ENCODE data around the gene ACTN4. TPM values are rescaled to one million over a fixed set of nuclear protein-coding genes. Genes with fewer than 3 reads are reported as not detected.

The ACTN4 gene
- total and polyA plus RNA-seq, 2 of the 4 experiments (the other 2 are of a cell fraction): 541 to 659 TPM

GRCh38 chr19:38727868-38728660, 80.6 kb downstream of the ACTN4 start:
- Histone ChIP-seq H3K27me3 (ENCODE audit: control insufficient read depth, insufficient read depth, low read length) (no peaks in the 10 kb centered on the region), H3K27ac (ENCODE audit: insufficient read depth, low read length) (no peak overlapping the region), H3K4me3 (ENCODE audit: insufficient read depth, low read depth, low read length) (no peak overlapping the region), H2BK120ac (ENCODE audit: low read depth, low read length) (no peak overlapping the region), H3K9me1 (ENCODE audit: insufficient read depth, low read length) (no peaks in the 10 kb centered on the region), H3K23ac (ENCODE audit: low read depth, low read length) (no peak overlapping the region), H3K4me1 (ENCODE audit: control insufficient read depth, insufficient read depth, low read length) (0 out of 2 replicates have a peak, but pooled peaks cover 2% of the 10 kb centered on the region), H2AFZ (replicated peaks; ENCODE audit: low read length, poor library complexity) (no peak overlapping the region), H3K36me3 (ENCODE audit: control insufficient read depth, insufficient read depth, low read length) (peaks cover 78% of the 10 kb centered on the region), H2BK20ac (ENCODE audit: low read depth, low read length) (no peak overlapping the region), H3K4me2 (ENCODE audit: low read depth, low read length) (no peak overlapping the region), H3K9ac (ENCODE audit: low read depth, low read length) (no peak overlapping the region), H3K9me3 (ENCODE audit: control insufficient read depth, insufficient read depth, low read length) (no peaks in the 10 kb centered on the region), H4K20me1 (ENCODE audit: insufficient read depth, low read length) (peaks cover 16% of the 10 kb centered on the region), H2BK15ac (ENCODE audit: low read depth, low read length) (no peak overlapping the region), H2AK5ac (ENCODE audit: low read depth, low read length) (no peak overlapping the region), H3K14ac (replicated peaks; ENCODE audit: low read depth, low read length) (no peak overlapping the region), H3K79me1 (ENCODE audit: low read depth in 1 of 2, low read length in 2 of 2) (peaks cover 18 to 40% of the 10 kb centered on the region in 2 experiments), H4K91ac (ENCODE audit: insufficient read depth, low read depth, low read length) (no peak overlapping the region), H3K56ac (ENCODE audit: extremely low read depth, insufficient read depth, low read length) (no peak overlapping the region), H3K4ac (ENCODE audit: low read depth, low read length) (no peak overlapping the region), H2AK9ac (replicated peaks; ENCODE audit: low read depth, low read length, poor library complexity) (peak overlapping the region; percentile 1), H2BK5ac (ENCODE audit: low read depth, low read length, poor library complexity, severe bottlenecking) (no peak overlapping the region), H4K8ac (ENCODE audit: low read depth in 2 of 2, low read length in 2 of 2) (no peak overlapping the region), H4K5ac (ENCODE audit: low read depth, low read length) (no peak overlapping the region), H3K18ac (ENCODE audit: low read depth, low read length) (no peak overlapping the region)
- ATAC-seq (ENCODE audit: low read depth) (no peak), DNase-seq (no peak)
- ChIA-PET CTCF (no interaction called here), POLR2A (ENCODE audit: unreplicated experiment) (no interaction called here)
- in situ Hi-C loops (cut with MboI; ENCODE audit: low sequenced_read_pairs): loop anchor here (25.0 kb wide), 1 partner anchor 184 kb away; the partner anchor contains the start of gene CCER2
- BruUV-seq (replicated peaks): no TSS peak
- dilution Hi-C loops (cut with HindIII; ENCODE audit: low sequenced_read_pairs, unreplicated experiment): no loop called here
- WGBS, 2 experiments (ENCODE audit: extremely low coverage in 2 of 2, insufficient read length in 1 of 2): 85% methylated on average over 12 of the region's 33 CpGs; no CpG with 5 or more reads in 1 of the 2 experiments
- intact Hi-C loops (cut with micrococcal nuclease): loop anchor here (2.0 kb wide), 1 partner anchor 203 kb away; the partner anchor contains the start of genes MRPS12 and SARS2
- no peak for TF ChIP-seq SMC3 (IDR thresholded peaks at IDR 0.05; ENCODE audit: low read depth, low read length)
- no peak for TF ChIP-seq FOS (IDR thresholded peaks at IDR 0.05; ENCODE audit: low read depth, low read length)
- TF ChIP-seq MAZ (IDR thresholded peaks at IDR 0.05; ENCODE audit: borderline replicate concordance, low read depth, low read length): no peak
- no peak for TF ChIP-seq USF2 (IDR thresholded peaks at IDR 0.05; ENCODE audit: low read depth, low read length)
- TF ChIP-seq MXI1 (IDR thresholded peaks at IDR 0.05; ENCODE audit: borderline replicate concordance, low read depth, low read length): no peak
- TF ChIP-seq POLR2A (IDR thresholded peaks at IDR 0.05; ENCODE audit: low read depth, low read length): no peak
- no peak for TF ChIP-seq CTCF (conservative IDR thresholded peaks at IDR 0.05; ENCODE audit: low read depth, low read length)
- TF ChIP-seq RFX5 (IDR thresholded peaks at IDR 0.05; ENCODE audit: low read depth, low read length): no peak
- TF ChIP-seq ELK1 (IDR thresholded peaks at IDR 0.05; ENCODE audit: borderline replicate concordance, low read depth, low read length): no peak
- TF ChIP-seq CHD1 (IDR thresholded peaks at IDR 0.05; ENCODE audit: low read depth, low read length): no peak
- TF ChIP-seq RCOR1 (IDR thresholded peaks at IDR 0.05; ENCODE audit: insufficient replicate concordance, low read length): no peak
- no peak for TF ChIP-seq CEBPB (IDR thresholded peaks at IDR 0.05; ENCODE audit: low read depth, low read length)
- no peak for TF ChIP-seq MAFK (IDR thresholded peaks at IDR 0.05; ENCODE audit: low read depth, low read length)
- no peak for TF ChIP-seq BHLHE40 (IDR thresholded peaks at IDR 0.05; ENCODE audit: low read depth, low read length)
- no peak for TF ChIP-seq RAD21 (IDR thresholded peaks at IDR 0.05; ENCODE audit: low read length)

Measured in IMR-90 (cell line).